ENCODE measurements around the gene POLR2A. TPM values are rescaled to one million over a fixed set of nuclear protein-coding genes. Genes with fewer than 3 reads are reported as not detected.

The POLR2A gene
- total and polyA plus RNA-seq, 2 of the 4 experiments (the other 2 are of a cell fraction), result 54.0 to 56.6 TPM

DNA sequence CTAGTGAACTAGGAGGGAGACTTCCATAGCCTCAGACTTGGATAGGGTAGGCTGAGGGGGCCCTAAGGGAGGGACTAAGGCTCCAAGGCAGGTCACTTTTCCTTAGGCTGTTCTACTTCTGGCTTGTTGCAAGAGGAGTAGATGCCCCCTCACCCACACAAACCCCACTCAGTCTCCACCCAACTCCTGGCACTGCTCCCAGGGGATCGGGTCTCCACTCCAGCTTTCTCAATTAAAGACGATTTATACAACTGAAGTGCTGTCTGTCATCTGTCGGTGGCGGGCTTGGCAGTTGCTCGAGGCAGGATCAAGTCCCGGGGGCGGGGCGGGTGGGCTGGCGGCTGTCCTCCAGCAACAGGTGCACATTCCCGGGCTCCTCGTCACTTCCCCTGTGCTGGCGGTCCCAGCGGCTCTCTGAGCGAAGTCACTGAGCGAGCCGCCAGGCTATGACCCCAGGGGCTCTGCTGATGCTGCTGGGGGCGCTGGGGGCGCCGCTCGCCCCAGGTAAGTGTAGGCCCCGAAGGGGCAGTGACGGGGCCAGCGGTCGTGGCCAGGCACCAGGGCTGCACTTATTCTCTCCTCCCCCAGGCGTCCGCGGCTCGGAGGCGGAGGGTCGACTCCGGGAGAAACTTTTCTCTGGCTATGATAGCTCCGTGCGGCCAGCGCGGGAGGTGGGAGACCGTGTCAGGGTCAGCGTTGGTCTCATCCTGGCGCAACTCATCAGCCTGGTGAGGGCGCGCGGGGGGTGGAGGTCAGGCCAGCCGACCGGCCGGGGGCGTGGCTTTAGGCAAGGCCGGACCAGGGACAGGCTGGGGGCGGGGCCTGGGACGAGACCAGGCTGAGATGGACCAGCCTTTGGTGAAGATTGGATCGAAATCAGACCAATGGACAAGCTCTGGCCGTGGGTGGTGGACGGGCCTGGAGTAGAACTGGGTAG, 39.2 kb upstream of the POLR2A start, which contains the start of gene CHRNB1:
TSS of gene CHRNB1 (plus strand) at position 380 of the 937 bp plus-strand sequence. CDS start at position 447, 67 bp downstream.
- ChIA-PET CTCF (interaction anchor here (1.4 kb wide), 1 partner anchor 9 kb away, joined by 6 read pairs; no protein-coding TSS in a partner anchor), POLR2A (ENCODE audit: unreplicated experiment) (interaction anchor here (0.7 kb wide), 1 partner anchor 33 kb away, joined by 3 read pairs; no protein-coding TSS in a partner anchor)
- Histone ChIP-seq H4K91ac (ENCODE audit: insufficient read depth, low read depth, low read length) (no peak within 1 kb of the TSS), H3K14ac (replicated peaks; ENCODE audit: low read depth, low read length) (no peak within 1 kb of the TSS), H4K20me1 (ENCODE audit: insufficient read depth, low read length) (0 out of 2 replicates have a peak, but pooled peaks cover 3% of the 10 kb centered on the region), H3K18ac (ENCODE audit: low read depth, low read length) (no peak within 1 kb of the TSS), H3K27me3 (ENCODE audit: control insufficient read depth, insufficient read depth, low read length) (peaks cover 37% of the 10 kb centered on the region), H4K5ac (ENCODE audit: low read depth, low read length) (no peak within 1 kb of the TSS), H3K79me1 (ENCODE audit: low read depth in 1 of 2, low read length in 2 of 2) (no peaks in the 10 kb centered on the region), H3K4me1 (ENCODE audit: control insufficient read depth, insufficient read depth, low read length) (peaks cover 22% of the 10 kb centered on the region), H2AK9ac (replicated peaks; ENCODE audit: low read depth, low read length, poor library complexity) (peak within 1 kb of the TSS; percentile 75), H3K4me2 (ENCODE audit: low read depth, low read length) (peak within 1 kb of the TSS; percentile 81), H3K4me3 (ENCODE audit: insufficient read depth, low read depth, low read length) (peak within 1 kb of the TSS; percentile 32), H2BK15ac (ENCODE audit: low read depth, low read length) (no peak within 1 kb of the TSS; the same call in 2 of the 3 replicates), H2BK120ac (ENCODE audit: low read depth, low read length) (no peak within 1 kb of the TSS), H3K9ac (ENCODE audit: low read depth, low read length) (no peak within 1 kb of the TSS), H3K9me3 (ENCODE audit: control insufficient read depth, insufficient read depth, low read length) (no peaks in the 10 kb centered on the region), H2AK5ac (ENCODE audit: low read depth, low read length) (peak within 1 kb of the TSS; percentile 45; the same call in 1 of the 2 replicates), H3K23ac (ENCODE audit: low read depth, low read length) (peak within 1 kb of the TSS; percentile 24; the same call in 1 of the 2 replicates), H2BK5ac (ENCODE audit: low read depth, low read length, poor library complexity, severe bottlenecking) (peak within 1 kb of the TSS; percentile 10), H3K36me3 (ENCODE audit: control insufficient read depth, insufficient read depth, low read length) (no peaks in the 10 kb centered on the region), H3K4ac (ENCODE audit: low read depth, low read length) (peak within 1 kb of the TSS; percentile 22; the same call in 1 of the 2 replicates), H3K56ac (ENCODE audit: extremely low read depth, insufficient read depth, low read length) (no peak within 1 kb of the TSS), H3K27ac (ENCODE audit: insufficient read depth, low read length) (no peak within 1 kb of the TSS), H4K8ac (ENCODE audit: low read depth in 2 of 2, low read length in 2 of 2) (peak within 1 kb of the TSS in 1 of 2 experiments; percentile 36; a peak in 1 of 4 replicates), H2AFZ (replicated peaks; ENCODE audit: low read length, poor library complexity) (peak within 1 kb of the TSS; percentile 91), H2BK20ac (ENCODE audit: low read depth, low read length) (no peak within 1 kb of the TSS), H3K9me1 (ENCODE audit: insufficient read depth, low read length) (0 out of 2 replicates have a peak, but pooled peaks cover 8% of the 10 kb centered on the region)
- intact Hi-C loops (cut with micrococcal nuclease) (no loop called here), dilution Hi-C loops (cut with HindIII; ENCODE audit: low sequenced_read_pairs, unreplicated experiment) (no loop called here), in situ Hi-C loops (cut with MboI; ENCODE audit: low sequenced_read_pairs) (no loop called here)
- BruUV-seq (replicated peaks), result no TSS peak
- ATAC-seq (ENCODE audit: low read depth), result peak; percentile 82
- TF ChIP-seq BHLHE40 (IDR thresholded peaks at IDR 0.05; ENCODE audit: low read depth, low read length) (no peak), MAZ (IDR thresholded peaks at IDR 0.05; ENCODE audit: borderline replicate concordance, low read depth, low read length) (no peak), SMC3 (IDR thresholded peaks at IDR 0.05; ENCODE audit: low read depth, low read length) (no peak), RFX5 (IDR thresholded peaks at IDR 0.05; ENCODE audit: low read depth, low read length) (no peak), POLR2A (IDR thresholded peaks at IDR 0.05; ENCODE audit: low read depth, low read length) (no peak), RCOR1 (IDR thresholded peaks at IDR 0.05; ENCODE audit: insufficient replicate concordance, low read length) (no peak), NFE2L2 (IDR thresholded peaks at IDR 0.05; ENCODE audit: low read depth, low read length) (no peak), CEBPB (IDR thresholded peaks at IDR 0.05; ENCODE audit: low read depth, low read length) (no peak), FOS (IDR thresholded peaks at IDR 0.05; ENCODE audit: low read depth, low read length) (no peak), CHD1 (IDR thresholded peaks at IDR 0.05; ENCODE audit: low read depth, low read length) (no peak), RAD21 (IDR thresholded peaks at IDR 0.05; ENCODE audit: low read length) (no peak), MAFK (IDR thresholded peaks at IDR 0.05; ENCODE audit: low read depth, low read length) (no peak)
- 10% methylated on average over 23 of the region's 51 CpGs; no CpG with 5 or more reads in 1 of the 2 experiments for WGBS, 2 experiments (ENCODE audit: extremely low coverage in 2 of 2, insufficient read length in 1 of 2)
- peak; percentile 27 for DNase-seq
